ENCODE data around the gene KDM5B.
"Not testable (repeated sequence)": the region's sequence is repeated elsewhere in the genome, so short reads cannot be mapped to it uniquely, and the experiment has no call there.

KDM5B gene

GRCh38 chr1:202791077-202791747, 17.0 kb downstream of the KDM5B start:
- DNase-seq (ENCODE audit: low read depth in 2 of 2) = no peak

- DNase-seq (ENCODE audit: low read depth in 2 of 2) = no peak
Observed at GRCh38 chr1:202788800-202789199, 19.4 kb downstream of the KDM5B start.

- DNase-seq (ENCODE audit: low read depth in 2 of 2) = no peak
Observed at GRCh38 chr1:202786804-202787203, 21.4 kb downstream of the KDM5B start.

GRCh38 chr1:202781180-202781579, 27.0 kb downstream of the KDM5B start:
- DNase-seq (ENCODE audit: low read depth in 2 of 2) = no peak

- DNase-seq (ENCODE audit: low read depth in 2 of 2) = no peak
Observed at GRCh38 chr1:202770135-202770534, 38.1 kb downstream of the KDM5B start.

- no peak for DNase-seq (ENCODE audit: low read depth in 2 of 2)
Observed at GRCh38 chr1:202765721-202766120, 42.5 kb downstream of the KDM5B start.

GRCh38 chr1:202762019-202762418, 46.2 kb downstream of the KDM5B start:
- DNase-seq (ENCODE audit: low read depth in 2 of 2) = no peak

- DNase-seq (ENCODE audit: low read depth in 2 of 2) = no peak
Observed at GRCh38 chr1:202760589-202760988, 47.6 kb downstream of the KDM5B start.

GRCh38 chr1:202756391-202756790, 51.8 kb downstream of the KDM5B start:
- DNase-seq (ENCODE audit: low read depth in 2 of 2) = no peak

GRCh38 chr1:202754293-202754692, 53.9 kb downstream of the KDM5B start:
- no peak for DNase-seq (ENCODE audit: low read depth in 2 of 2)

- DNase-seq (ENCODE audit: low read depth in 2 of 2) = no peak
Observed at GRCh38 chr1:202752774-202753173, 55.4 kb downstream of the KDM5B start.

GRCh38 chr1:202750761-202751160, 57.5 kb downstream of the KDM5B start:
- DNase-seq (ENCODE audit: low read depth in 2 of 2) = no peak

GRCh38 chr1:202750024-202750423, 58.2 kb downstream of the KDM5B start:
- no peak for DNase-seq (ENCODE audit: low read depth in 2 of 2)

- DNase-seq (ENCODE audit: low read depth in 2 of 2) = no peak
Observed at GRCh38 chr1:202745323-202745888, 62.8 kb downstream of the KDM5B start.

- not testable (repeated sequence) for DNase-seq (ENCODE audit: low read depth in 2 of 2)
Observed at GRCh38 chr1:202744770-202745169, 63.5 kb downstream of the KDM5B start.

- DNase-seq (ENCODE audit: low read depth in 2 of 2) = no peak
Observed at GRCh38 chr1:202742496-202742895, 65.7 kb downstream of the KDM5B start.

GRCh38 chr1:202733251-202733650, 75.0 kb downstream of the KDM5B start:
- no peak for DNase-seq (ENCODE audit: low read depth in 2 of 2)

- no peak for DNase-seq (ENCODE audit: low read depth in 2 of 2)
Observed at GRCh38 chr1:202728951-202729350, 79.3 kb downstream of the KDM5B start.

GRCh38 chr1:202725526-202725925, 82.7 kb downstream of the KDM5B start:
- no peak for DNase-seq (ENCODE audit: low read depth in 2 of 2)

GRCh38 chr1:202723708-202724107, 84.5 kb downstream of the KDM5B start:
- DNase-seq (ENCODE audit: low read depth in 2 of 2) = no peak

GRCh38 chr1:202723046-202723445, 85.2 kb downstream of the KDM5B start:
- DNase-seq (ENCODE audit: low read depth in 2 of 2) = not testable (repeated sequence)

- DNase-seq (ENCODE audit: low read depth in 2 of 2) = no peak
Observed at GRCh38 chr1:202716654-202717053, 91.6 kb downstream of the KDM5B start.

GRCh38 chr1:202714202-202714601, 94.0 kb downstream of the KDM5B start:
- DNase-seq (ENCODE audit: low read depth in 2 of 2) = not testable (repeated sequence)

GRCh38 chr1:202713110-202713509, 95.1 kb downstream of the KDM5B start:
- no peak for DNase-seq (ENCODE audit: low read depth in 2 of 2)
